ENCODE results near the gene OSBPL9. TPM values are rescaled to one million over a fixed set of nuclear protein-coding genes. Genes with fewer than 3 reads are reported as not detected.
A peak's percentile ranks its signal among the peaks of the same experiment; 100 is the strongest.

OSBPL9 gene
- total and polyA plus RNA-seq, 9 of the 15 experiments (the other 6 are each of a cell fraction or from before 2014, with no cell fraction given) = 43.9 to 217 (median 170) TPM

GRCh38 chr1:51648180-51649109, 31.6 kb downstream of the OSBPL9 start (continued):
- TF ChIP-seq ZBTB40 (IDR thresholded peaks at IDR 0.05) (peak; percentile 70), ZBTB40 (CRISPR knock-in tag; IDR thresholded peaks at IDR 0.05) (no peak), ZBTB7A (IDR thresholded peaks at IDR 0.05; ENCODE audit: borderline replicate concordance, control insufficient read depth, low read depth, low read length) (no peak), JUN (IDR thresholded peaks at IDR 0.05; ENCODE audit: borderline replicate concordance, low read depth, low read length) (peak; percentile 37; the same call in 1 of the 2 replicates), JUN (CRISPR knock-in tag; IDR thresholded peaks at IDR 0.05; ENCODE audit: borderline replicate concordance) (no peak), PKNOX1 (IDR thresholded peaks at IDR 0.05) (no peak), GABPB2 (CRISPR knock-in tag; conservative IDR thresholded peaks at IDR 0.05) (no peak), TAF7 (tag; IDR thresholded peaks at IDR 0.05) (no peak), DDX20 (tag; IDR thresholded peaks at IDR 0.05; ENCODE audit: low read depth) (no peak), MAFK (IDR thresholded peaks at IDR 0.05; ENCODE audit: low read length) (peak; percentile 9; the same call in 1 of the 2 replicates), GTF2B (IDR thresholded peaks at IDR 0.05; ENCODE audit: extremely low read depth, insufficient read length) (no peak), TRIM25 (IDR thresholded peaks at IDR 0.05; ENCODE audit: borderline replicate concordance) (no peak), FOXK2 (conservative IDR thresholded peaks at IDR 0.05 in 1 of 2, IDR thresholded peaks at IDR 0.05 in 1 of 2; ENCODE audit: low read depth in 2 of 2) (0 out of 4 replicates have a peak, but pooled peaks of 1 of the 2 experiments have one; percentile 1), ZNF778 (CRISPR knock-in tag; IDR thresholded peaks at IDR 0.05) (no peak)
